ENCODE results near the gene ZNF497. TPM values are rescaled to one million over a fixed set of nuclear protein-coding genes. Genes with fewer than 3 reads are reported as not detected.

ZNF497 gene
- total and polyA plus RNA-seq, 2 donors (not counting 1 experiment from before 2014, with no cell fraction given) = 1.6 to 2.7 TPM

- peaks cover 63% of the 10 kb centered on the region for H3K79me2 ChIP-seq (ENCODE audit: control insufficient read depth, insufficient read depth, low read length)
- under 1% methylated on average over 63 of the region's 64 CpGs for WGBS (ENCODE audit: insufficient coverage)
- peaks cover 44% of the 10 kb centered on the region for H3K4me1 Mint-ChIP-seq
These were observed 24.2 kb upstream of the ZNF497 start, which contains the start of gene RPS5 for GRCh38 chr19:58386576-58387337. Gene RPS5 (plus strand): TSS chr19:58387269. CDS start chr19:58388138, 869 bp downstream.

More at GRCh38 chr19:58386576-58387337, 24.2 kb upstream of the ZNF497 start, which contains the start of gene RPS5:
- Histone ChIP-seq H3K27me3 (replicated peaks in 1 of 4; ENCODE audit: control extremely low read depth in 1 of 4, control insufficient read depth in 3 of 4, insufficient read depth in 4 of 4, low read length in 3 of 4) (no peaks in the 10 kb centered on the region), H2AFZ (ENCODE audit: insufficient read depth, low read depth, low read length, poor library complexity, severe bottlenecking) (peak within 1 kb of the TSS; percentile 81), H3K9me3 (ENCODE audit: control extremely low read depth in 1 of 3, control insufficient read depth in 2 of 3, insufficient read depth in 1 of 3, low read length in 2 of 3) (no peaks in the 10 kb centered on the region), H3K9ac (ENCODE audit: low read length) (peak within 1 kb of the TSS; percentile 69), H3K27ac (ENCODE audit: low read length in 2 of 2) (peak within 1 kb of the TSS; percentile 94 to 95), H3K4me1 (ENCODE audit: control insufficient read depth in 2 of 2, insufficient read depth in 2 of 2, low read length in 2 of 2) (peaks cover 27 to 33% of the 10 kb centered on the region in 2 donors), H4K20me1 (ENCODE audit: control insufficient read depth, insufficient read depth, low read length, poor library complexity, severe bottlenecking) (peaks cover 35% of the 10 kb centered on the region), H3K4me3 (ENCODE audit: control extremely low read depth in 1 of 5, extremely low read depth in 1 of 5, insufficient read depth in 1 of 5, low read depth in 2 of 5, low read length in 4 of 5) (peak within 1 kb of the TSS; percentile 71 to 87 (median 76)), H3K36me3 (replicated peaks in 1 of 2; ENCODE audit: control extremely low read depth in 1 of 2, control insufficient read depth in 1 of 2, extremely low read depth in 1 of 2, insufficient read depth in 2 of 2, low read length in 1 of 2) (peaks cover 5 to 21% of the 10 kb centered on the region in 2 experiments), H3K4me2 (replicated peaks; ENCODE audit: low read depth, low read length, poor library complexity, severe bottlenecking) (peak within 1 kb of the TSS; percentile 84)
- H3K27ac Mint-ChIP-seq = peak within 1 kb of the TSS; percentile 99
- DNase-seq (peak; percentile 98), ATAC-seq (ENCODE audit: low read depth) (peak; percentile 90)
- ChIA-PET CTCF (interaction anchor here (1.1 kb wide), 1 partner anchor 22 kb away, joined by 3 read pairs; the partner anchor contains the start of gene ZNF584), POLR2A (interaction anchor here (0.7 to 2.9 kb wide), 3 partner anchors 10 to 133 kb away, joined by 3 to 18 read pairs (median 5); partner anchors contain the start of genes ZBTB45 and ZNF497)
- TF ChIP-seq EZH2 (IDR thresholded peaks at IDR 0.05; ENCODE audit: borderline replicate concordance, insufficient read depth, low read depth, low read length, poor library complexity, severe bottlenecking) (no peak), CTCF (IDR thresholded peaks at IDR 0.05) (no peak)
- no peaks in the 10 kb centered on the region for H3K27me3 Mint-ChIP-seq
- intact Hi-C loops (cut with micrococcal nuclease) = loop anchor here (1.0 kb wide), 5 partner anchors 15 to 81 kb away; partner anchors contain the start of genes ERVK3-1, ZNF132 and ZNF324B
- H3K9me3 Mint-ChIP-seq (ENCODE audit: insufficient read depth) = no peaks in the 10 kb centered on the region
- peak within 1 kb of the TSS; percentile 97 for H3K4me3 Mint-ChIP-seq

Measured in B cell (primary cell).